NCI-H2196 (cell line): ENCODE results near the gene XPNPEP3.
"Not testable (repeated sequence)": the region's sequence is repeated elsewhere in the genome, so short reads cannot be mapped to it uniquely, and the experiment has no call there.

Source experiments
- DNase-seq: peaks from one replicate; lab custom pipeline; 2025; ENCODE audit not compliant: unreplicated experiment; lab: John Stamatoyannopoulos, UW

XPNPEP3 gene

GRCh38 chr22:40855979-40856512 lies 902 bp upstream of the XPNPEP3 start:
- no peak for DNase-seq

GRCh38 chr22:40857309-40857855 lies 434 bp downstream of the XPNPEP3 start:
- no peak for DNase-seq

- no peak for DNase-seq
These were observed 5.1 kb downstream of the XPNPEP3 start, which contains the start of gene DNAJB7 for GRCh38 chr22:40862013-40862412. Gene DNAJB7, minus strand, starts transcription at chr22:40862113. Its CDS starts 119 bp downstream, at chr22:40861994.

- DNase-seq = no peak
These were observed 5.6 kb downstream of the XPNPEP3 start for GRCh38 chr22:40862537-40862936.

- no peak for DNase-seq
These were observed 10.2 kb downstream of the XPNPEP3 start for GRCh38 chr22:40867109-40867508.

- DNase-seq = not testable (repeated sequence)
These were observed 11.4 kb downstream of the XPNPEP3 start for GRCh38 chr22:40868379-40868778.

- no peak for DNase-seq
These were observed 17.1 kb downstream of the XPNPEP3 start for GRCh38 chr22:40874016-40874415.

GRCh38 chr22:40875111-40875510 lies 18.2 kb downstream of the XPNPEP3 start:
- DNase-seq = no peak

GRCh38 chr22:40876907-40877306 lies 20.0 kb downstream of the XPNPEP3 start:
- DNase-seq = no peak

GRCh38 chr22:40877488-40877887 lies 20.5 kb downstream of the XPNPEP3 start:
- DNase-seq = no peak

GRCh38 chr22:40878922-40879321 lies 22.0 kb downstream of the XPNPEP3 start:
- DNase-seq = no peak

GRCh38 chr22:40889116-40889515 lies 32.2 kb downstream of the XPNPEP3 start:
- DNase-seq = no peak

- no peak for DNase-seq
These were observed 33.9 kb downstream of the XPNPEP3 start for GRCh38 chr22:40890881-40891280.

- DNase-seq = no peak
These were observed 37.5 kb downstream of the XPNPEP3 start for GRCh38 chr22:40894417-40894816.

GRCh38 chr22:40898850-40899357 lies 42.0 kb downstream of the XPNPEP3 start:
- peak; percentile 69 for DNase-seq

GRCh38 chr22:40904101-40904500 lies 47.2 kb downstream of the XPNPEP3 start:
- no peak for DNase-seq

- DNase-seq = no peak
These were observed 51.9 kb downstream of the XPNPEP3 start for GRCh38 chr22:40908895-40909294.

GRCh38 chr22:40911772-40912171 lies 54.8 kb downstream of the XPNPEP3 start:
- no peak for DNase-seq

GRCh38 chr22:40912987-40913386 lies 56.0 kb downstream of the XPNPEP3 start:
- DNase-seq = not testable (repeated sequence)

- DNase-seq = no peak
These were observed 62.5 kb downstream of the XPNPEP3 start for GRCh38 chr22:40919446-40919845.

GRCh38 chr22:40920526-40920925 lies 63.6 kb downstream of the XPNPEP3 start:
- no peak for DNase-seq

- DNase-seq = peak; percentile 63
These were observed 65.7 kb downstream of the XPNPEP3 start for GRCh38 chr22:40922484-40923303.
